Endothelial cell of umbilical vein (primary cell): Measurements from ENCODE around the gene SESN3. TPM values are rescaled to one million over a fixed set of nuclear protein-coding genes. Genes with fewer than 3 reads are reported as not detected.

Experiments used
- BruUV-seq: library from RNA; stranded (reverse); fragments of 400-500 nt; replicated peaks from 2 replicates; lab custom pipeline; 2021; lab: Mats Ljungman, UMichigan
- CTCF ChIA-PET: fragments of 300-600, 350-600 bp; sonication (Branson Sonifier 250); formaldehyde crosslinking; loops from one replicate; lab custom pipeline; 2021; ENCODE audit warnings: antibody characterized with exemption, inconsistent platforms; lab: Charles Lee
- POLR2A ChIA-PET: fragments of 300-600, 350-600 bp; sonication (Branson Sonifier 250); formaldehyde crosslinking; loops from one replicate; lab custom pipeline; 2021; ENCODE audit warnings: antibody characterized with exemption, inconsistent platforms; lab: Charles Lee
- DNase-seq: peaks from one replicate; pipeline ENCODE4 v3.0.0-alpha.2; 2011; ENCODE audit warnings: low read depth, low spot score
- FAIRE-seq: peaks from 2 replicates; lab custom pipeline; 2011; peaks lifted over from hg19 to GRCh38; lab: Jason Lieb, UNC
- H2AFZ ChIP-seq: 2 replicates; pipeline ENCODE4 v1.6.0; 2012; ENCODE audit warnings: low read depth, low read length, control low read depth, inconsistent platforms
- H3K27ac ChIP-seq: 2 replicates; pipeline ENCODE4 v1.5.1; 2011; ENCODE audit warnings: low read depth, mild to moderate bottlenecking, control low read depth, low read length, moderate library complexity; ENCODE audit not compliant: insufficient read depth
- H3K27me3 ChIP-seq, 2 experiments: 2 replicates each; pipeline versions ENCODE4 v1.6.0 to v1.6.1; 2011; ENCODE audit warnings: low read length in 2 of 2, mixed read lengths in 1 of 2; ENCODE audit not compliant: control insufficient read depth in 2 of 2, insufficient read depth in 2 of 2
- H3K36me3 ChIP-seq, 2 experiments: 2 replicates in 1 of 2; 3 replicates in 1 of 2; pipeline ENCODE4 v1.5.1; 2011; ENCODE audit warnings: low read length in 2 of 2, mild to moderate bottlenecking in 1 of 2, moderate library complexity in 1 of 2; ENCODE audit not compliant: control insufficient read depth in 2 of 2, insufficient read depth in 2 of 2; ENCODE audit errors: extremely low read depth in 1 of 2
- H3K4me1 ChIP-seq: 3 replicates; pipeline ENCODE4 v1.5.1; 2011; ENCODE audit warnings: mild to moderate bottlenecking, low read length; ENCODE audit not compliant: control insufficient read depth, insufficient read depth; ENCODE audit errors: extremely low read depth
- H3K4me2 ChIP-seq: 2 replicates; pipeline ENCODE4 v1.6.1; 2011; ENCODE audit warnings: low read length, control low read depth, mixed read lengths; ENCODE audit not compliant: insufficient read depth
- H3K4me3 ChIP-seq, 3 experiments: fragments of 200-600 bp in 1 of 3; sonication (generic), shearing (Covaris generic) in 1 of 3; replicated peaks in 1 of 3; 2 replicates each; pipeline ENCODE4 v1.5.1; 2011 to 2016; ENCODE audit warnings: control low read depth in 3 of 3, low read length in 3 of 3, mild to moderate bottlenecking in 2 of 3, inconsistent platforms in 1 of 3, low read depth in 1 of 3, moderate library complexity in 1 of 3; ENCODE audit not compliant: insufficient read depth in 1 of 3
- H3K79me2 ChIP-seq: 2 replicates; pipeline ENCODE4 v1.6.0; 2012; ENCODE audit warnings: low read length, inconsistent platforms; ENCODE audit not compliant: control insufficient read depth, insufficient read depth
- H3K9ac ChIP-seq: replicated peaks from 2 replicates; pipeline ENCODE3; 2011; ENCODE audit warnings: low read length, control low read depth; ENCODE audit not compliant: insufficient read depth; ENCODE audit errors: extremely low read depth
- H3K9me1 ChIP-seq: replicated peaks from 3 replicates; pipeline ENCODE4 v1.6.0; 2011; ENCODE audit warnings: mild to moderate bottlenecking, low read length; ENCODE audit not compliant: control insufficient read depth, insufficient read depth; ENCODE audit errors: extremely low read depth
- H3K9me3 ChIP-seq: replicated peaks from 2 replicates; pipeline ENCODE4 v1.5.1; 2012; ENCODE audit warnings: low read length, inconsistent platforms; ENCODE audit not compliant: control insufficient read depth, insufficient read depth
- H4K20me1 ChIP-seq: replicated peaks from 2 replicates; pipeline ENCODE3; 2011; ENCODE audit warnings: mild to moderate bottlenecking, low read length; ENCODE audit not compliant: control insufficient read depth, insufficient read depth; ENCODE audit errors: extremely low read depth
- CTCF ChIP-seq, 2 donors: IDR thresholded peaks; 1 replicate in 1 of 2; 2 replicates in 1 of 2; pipeline ENCODE4 v1.5.1; 2011; ENCODE audit warnings: low read length in 2 of 2, mild to moderate bottlenecking in 2 of 2, moderate library complexity in 2 of 2, control low read depth in 1 of 2, inconsistent platforms in 1 of 2, low read depth in 1 of 2; ENCODE audit not compliant: insufficient read depth in 1 of 2; ENCODE audit errors: extremely low read depth in 1 of 2
- EZH2 ChIP-seq: IDR thresholded peaks from 2 replicates; pipeline ENCODE4 v1.6.1; 2012; ENCODE audit warnings: borderline replicate concordance, low read depth, mild to moderate bottlenecking, moderate library complexity, low read length, inconsistent platforms; ENCODE audit not compliant: severe bottlenecking
- FOS ChIP-seq: IDR thresholded peaks from 2 replicates; pipeline ENCODE4 v1.6.1; 2011; ENCODE audit warnings: mild to moderate bottlenecking, low read length, moderate library complexity, borderline replicate concordance; ENCODE audit not compliant: insufficient read depth
- GATA2 ChIP-seq: IDR thresholded peaks from 2 replicates; pipeline ENCODE4 v1.7.0; 2011; ENCODE audit warnings: low read depth, mild to moderate bottlenecking, moderate library complexity, mixed read lengths, low read length; ENCODE audit not compliant: insufficient read length, insufficient read depth
- JUN ChIP-seq: IDR thresholded peaks from 2 replicates; pipeline ENCODE4 v1.6.1; 2011; ENCODE audit warnings: borderline replicate concordance, low read depth; ENCODE audit not compliant: insufficient read length, insufficient read depth
- MAX ChIP-seq: IDR thresholded peaks from 2 replicates; pipeline ENCODE4 v1.6.1; 2011; ENCODE audit not compliant: insufficient read depth, insufficient read length
- POLR2A ChIP-seq: IDR thresholded peaks from 2 replicates; pipeline ENCODE4 v1.6.1; 2012; ENCODE audit warnings: low read depth, mild to moderate bottlenecking, control low read depth, low read length
- POLR2AphosphoS5 ChIP-seq: IDR thresholded peaks from 2 replicates; pipeline ENCODE4 v1.6.1; 2012; ENCODE audit warnings: low read depth, mild to moderate bottlenecking, control low read depth, low read length, moderate library complexity; ENCODE audit not compliant: insufficient read depth
- dilution Hi-C: fragments of 300-500 bp; cut with MboI; formaldehyde crosslinking; loops from one replicate; pipeline ENCODE4 v1.15.0; 2019; ENCODE audit warnings: low sequenced_read_pairs; ENCODE audit not compliant: extremely low pct_ligation_motif_present
- intact Hi-C: fragments of 100-400 bp; cut with micrococcal nuclease; formaldehyde crosslinking; loops from one replicate; pipeline ENCODE4 v1.10.0; 2022
- polyA plus RNA-seq, 4 experiments: library from polyadenylated mRNA; depleted of rRNA in 3 of 4; stranded (reverse) in 3 of 4; unstranded in 1 of 4; fragments of >200 nt; gene quantifications; 2 replicates each; pipeline versions ENCODE4 v1.2.1 to v1.2.3, GENCODE V29; 2011 to 2012; ENCODE audit warnings: missing spikeins in 1 of 4
- total RNA-seq: library from RNA; stranded (reverse); gene quantifications from 2 replicates; pipeline ENCODE4 v1.2.3, GENCODE V29; 2021

SESN3 gene
- total and polyA plus RNA-seq, 2 donors (not counting 3 experiments of a cell fraction or from before 2014, with no cell fraction given) = 1.6 to 6.9 TPM

GRCh38 chr11:95193541-95193940 is 37.5 kb downstream of the SESN3 start:
- FAIRE-seq (no peak), DNase-seq (no peak)
- Histone ChIP-seq H3K9ac (no peak overlapping the region), H3K27me3 (no peaks in the 10 kb centered on the region), H3K79me2 (no peaks in the 10 kb centered on the region), H3K9me3 (no peaks in the 10 kb centered on the region), H3K4me2 (no peak overlapping the region), H3K27ac (no peak overlapping the region), H2AFZ (no peak overlapping the region), H3K36me3 (peaks cover 0 to 2% of the 10 kb centered on the region in 2 experiments), H3K4me3 (no peak overlapping the region), H4K20me1 (no peaks in the 10 kb centered on the region), H3K9me1 (no peaks in the 10 kb centered on the region), H3K4me1 (no peaks in the 10 kb centered on the region)
- BruUV-seq = no TSS peak
- ChIA-PET POLR2A (no interaction called here), CTCF (no interaction called here)
- TF ChIP-seq FOS (no peak), POLR2AphosphoS5 (no peak), POLR2A (no peak), EZH2 (no peak), CTCF (IDR thresholded peaks at IDR 0.05; ENCODE audit: extremely low read depth in 1 of 2, insufficient read depth in 1 of 2, low read depth in 1 of 2, low read length in 2 of 2) (no peak), JUN (no peak), GATA2 (no peak), MAX (no peak)
- intact Hi-C loops (no loop called here), dilution Hi-C loops (no loop called here)
